NCI-H1436 (cell line): Measurements from ENCODE around the gene CNTN4.
A peak's percentile ranks its signal among the peaks of the same experiment; 100 is the strongest.

ENCODE experiments used
- DNase-seq: peaks from one replicate; lab custom pipeline; 2025; lab: John Stamatoyannopoulos, UW

Gene CNTN4

DNA sequence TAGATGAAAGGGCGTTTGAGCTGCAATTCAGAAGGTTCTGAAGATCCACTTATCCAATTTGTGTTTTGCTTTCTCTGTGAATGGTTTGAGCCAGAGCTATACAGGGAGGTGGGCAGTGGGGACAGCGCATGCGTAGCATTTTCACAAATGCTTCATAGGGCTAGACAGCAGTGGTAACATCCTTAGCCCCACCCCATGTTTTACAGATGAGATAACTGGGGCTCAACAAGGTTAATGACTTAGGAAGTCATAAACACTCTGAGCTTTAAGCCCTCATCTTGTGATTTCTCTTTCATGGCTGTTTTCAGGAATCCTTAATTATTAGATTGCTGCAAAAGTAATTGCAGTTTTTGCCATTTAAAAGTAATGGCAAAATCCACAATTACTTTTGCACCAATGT is 602.8 kb downstream of the CNTN4 start:
- DNase-seq = no peak

DNA sequence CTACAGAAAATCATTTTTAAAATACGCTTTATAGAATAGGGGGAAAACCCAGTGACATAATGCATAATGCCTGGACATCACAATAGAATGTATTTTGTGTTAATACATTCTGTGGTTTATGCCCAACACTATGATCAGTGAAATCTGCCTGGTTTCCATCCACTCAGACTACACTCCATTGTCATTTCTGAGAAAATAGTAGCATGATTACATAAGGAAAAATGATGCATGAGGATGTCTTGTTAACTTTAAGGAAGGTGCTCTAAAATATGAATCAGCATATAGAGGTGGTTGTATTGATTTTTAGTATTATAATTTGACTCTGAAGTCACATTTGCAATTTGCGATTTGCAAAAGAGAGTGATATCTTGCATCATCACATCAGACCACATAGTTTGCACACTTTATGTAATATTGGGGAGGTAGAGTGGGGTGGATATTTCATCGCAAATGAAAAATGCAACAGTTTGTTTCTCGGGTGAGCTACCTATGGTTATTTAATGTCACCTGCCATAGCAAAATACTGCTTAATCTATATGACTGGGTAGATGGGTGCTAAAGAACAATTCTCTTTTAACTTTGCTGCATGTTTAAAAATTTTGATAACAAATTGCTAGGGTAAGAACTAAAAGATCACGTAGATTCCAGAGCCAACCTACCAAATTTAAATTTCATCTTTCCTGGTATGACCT is 607.6 kb downstream of the CNTN4 start:
- no peak for DNase-seq

DNA sequence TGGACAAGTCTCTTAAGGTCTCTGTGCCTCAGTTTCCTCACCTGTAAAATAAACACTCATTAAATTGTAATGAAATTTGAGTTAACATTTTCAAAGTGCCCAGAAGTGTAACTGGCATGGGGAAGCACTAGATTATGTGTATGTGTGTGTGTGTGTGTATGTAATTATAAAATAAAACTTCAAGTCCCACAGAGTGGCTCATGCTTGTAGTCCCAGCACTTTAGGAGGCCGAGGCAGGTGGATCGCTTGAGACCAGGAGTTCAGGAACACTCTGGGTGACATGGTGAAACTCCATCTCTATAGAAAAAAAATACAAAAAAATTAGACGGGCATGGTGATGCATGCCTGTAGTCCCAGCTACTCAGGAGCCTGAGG is 608.2 kb downstream of the CNTN4 start:
- DNase-seq = no peak

DNA sequence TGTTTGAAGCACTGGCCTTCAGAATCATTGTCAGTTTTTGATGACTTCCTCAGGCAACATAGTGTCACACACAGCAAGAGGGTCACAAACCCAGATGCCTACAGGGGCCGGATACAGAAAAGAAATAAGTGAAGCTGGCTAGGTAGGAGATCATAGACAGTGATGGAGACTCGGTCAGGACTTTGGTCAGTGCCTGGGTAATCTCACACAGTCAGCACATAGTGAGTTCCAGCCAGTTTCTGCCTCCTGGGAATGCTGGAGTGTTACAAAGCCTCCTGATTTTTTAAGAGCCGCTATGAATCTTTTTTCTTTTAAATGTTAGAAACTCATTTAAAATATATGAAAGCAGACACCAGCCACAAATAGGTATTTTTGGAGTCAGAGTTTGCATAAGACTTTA is 612.4 kb downstream of the CNTN4 start:
- DNase-seq = no peak

DNA sequence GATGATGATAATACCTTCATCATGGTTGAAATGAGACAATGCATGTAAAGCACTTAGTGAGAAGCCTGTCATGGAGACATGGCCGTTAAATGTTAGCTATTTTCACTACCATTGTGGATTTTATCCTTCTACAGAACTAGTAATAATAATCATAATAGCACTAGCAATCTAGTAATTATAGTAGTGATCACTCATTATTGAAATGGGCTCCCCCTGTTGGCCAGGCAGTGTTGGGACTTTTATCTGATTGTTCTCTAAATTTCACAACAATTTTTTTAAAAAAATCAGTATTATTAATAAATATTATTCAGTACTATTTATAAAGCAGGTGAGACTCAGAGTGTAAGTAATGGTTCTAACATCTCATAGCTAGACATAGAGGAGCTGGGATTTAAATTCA is 615.3 kb downstream of the CNTN4 start:
- no peak for DNase-seq

DNA sequence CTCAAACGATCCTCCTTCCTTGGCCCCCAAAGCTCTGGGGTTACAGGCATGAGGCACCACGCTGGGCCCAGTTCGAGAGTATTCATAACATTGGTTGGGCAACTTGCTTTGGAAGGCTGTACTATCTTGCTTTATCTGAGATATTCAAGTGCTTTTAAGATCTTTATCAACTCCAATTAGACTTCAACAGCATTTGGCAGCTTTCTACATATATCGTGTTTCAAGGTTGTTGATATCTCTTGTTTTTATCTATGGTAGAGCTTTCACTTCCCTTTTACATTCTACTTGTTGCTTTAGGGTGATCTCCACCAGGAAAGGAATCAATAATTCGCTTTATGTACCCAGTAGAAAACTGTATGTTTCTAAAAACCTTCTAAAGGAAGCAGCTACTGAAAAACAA is 616.2 kb downstream of the CNTN4 start:
- no peak for DNase-seq

DNA sequence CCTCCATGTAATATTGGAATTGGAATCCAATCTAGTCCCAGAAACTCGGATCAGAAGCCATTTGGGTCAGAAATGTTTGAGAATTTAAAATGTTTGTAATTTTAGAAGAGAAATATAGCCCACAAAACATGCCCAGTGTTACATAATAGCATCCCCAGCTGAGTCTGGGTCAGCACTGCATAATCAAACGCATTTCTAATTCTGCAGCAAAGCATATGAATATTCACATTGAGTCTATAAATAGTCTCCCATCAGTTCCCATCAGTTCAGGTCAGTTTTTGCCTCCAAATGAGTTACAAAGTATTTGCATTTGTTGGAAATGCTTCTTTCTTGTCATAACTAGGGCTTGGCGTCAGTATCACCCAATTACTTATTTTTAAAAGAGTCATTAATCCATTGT is 628.4 kb downstream of the CNTN4 start:
- DNase-seq = no peak

DNA sequence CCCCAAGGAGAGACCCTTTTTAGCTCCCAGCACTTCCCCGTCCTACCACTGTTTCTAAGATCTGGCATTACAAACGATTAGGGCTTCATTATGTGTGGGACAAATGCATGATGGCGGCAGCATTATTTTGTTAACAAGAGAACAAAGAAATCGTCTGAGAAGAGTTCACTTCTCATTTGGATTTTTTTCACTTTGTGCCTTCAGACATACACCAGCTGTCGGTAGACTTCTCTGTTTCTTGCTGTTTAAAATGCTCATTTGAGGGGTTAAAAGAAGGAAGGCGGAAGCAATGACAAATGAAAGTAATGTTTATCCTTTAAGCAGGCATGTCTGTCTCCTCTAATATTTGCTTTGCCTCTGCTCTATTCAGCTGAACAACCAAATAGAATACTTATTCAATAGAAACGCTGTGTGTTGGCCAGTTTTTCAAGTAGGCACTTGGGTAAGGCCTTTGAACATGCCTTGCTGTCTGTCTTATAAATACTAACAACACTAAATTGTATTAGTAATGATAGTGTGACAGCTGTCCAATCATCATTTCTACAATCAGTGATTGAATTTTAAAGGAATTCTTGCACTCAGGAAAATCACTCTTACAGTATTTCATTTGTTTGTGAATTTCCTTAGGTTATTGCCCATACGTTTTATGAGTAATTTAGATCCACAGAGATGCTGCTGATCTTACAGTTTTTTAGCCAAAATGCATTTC is 629.1 kb downstream of the CNTN4 start:
- DNase-seq = no peak

DNA sequence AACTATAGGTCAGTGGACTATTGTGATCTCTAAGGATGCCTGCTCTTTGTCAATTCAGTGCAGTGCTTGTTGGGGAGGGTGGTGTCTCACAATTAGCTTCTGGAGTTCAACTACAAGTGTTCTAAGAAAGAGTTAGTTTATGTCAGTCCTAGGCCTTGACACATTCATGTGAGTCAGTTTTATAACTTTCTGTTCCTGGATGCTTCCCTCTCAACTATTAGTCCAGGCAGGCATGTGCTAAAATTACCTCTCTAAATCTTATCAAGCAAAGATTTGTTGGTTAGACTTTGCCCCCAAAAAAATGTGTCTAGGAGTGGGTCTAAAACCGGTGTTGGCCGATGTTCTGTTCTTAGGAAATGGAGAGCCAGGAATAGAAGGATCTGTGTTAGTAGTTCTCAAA is 633.2 kb downstream of the CNTN4 start:
- no peak for DNase-seq

DNA sequence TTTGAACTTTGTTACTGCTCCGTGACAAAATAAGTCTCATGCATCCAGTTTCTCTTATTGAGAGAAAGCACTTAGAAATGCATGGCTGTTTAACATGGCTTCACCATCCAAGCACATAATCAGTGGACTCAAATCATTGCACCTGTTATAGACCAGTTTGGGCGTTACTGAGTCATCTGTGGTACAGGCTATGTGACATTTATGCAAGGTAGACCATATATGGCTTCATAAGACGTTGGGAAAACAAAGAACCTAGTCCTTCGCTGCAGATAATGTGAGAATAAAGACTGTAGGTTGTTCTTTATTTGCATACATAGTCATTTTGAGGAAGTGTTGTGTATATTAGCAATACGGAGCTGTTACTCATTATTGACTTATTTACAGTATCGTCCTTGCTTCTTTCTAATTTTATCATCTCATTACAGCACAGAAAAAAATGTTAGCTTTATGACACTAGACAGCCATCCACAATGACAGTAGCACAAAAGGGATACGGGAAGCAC is 636.8 kb downstream of the CNTN4 start:
- no peak for DNase-seq

DNA sequence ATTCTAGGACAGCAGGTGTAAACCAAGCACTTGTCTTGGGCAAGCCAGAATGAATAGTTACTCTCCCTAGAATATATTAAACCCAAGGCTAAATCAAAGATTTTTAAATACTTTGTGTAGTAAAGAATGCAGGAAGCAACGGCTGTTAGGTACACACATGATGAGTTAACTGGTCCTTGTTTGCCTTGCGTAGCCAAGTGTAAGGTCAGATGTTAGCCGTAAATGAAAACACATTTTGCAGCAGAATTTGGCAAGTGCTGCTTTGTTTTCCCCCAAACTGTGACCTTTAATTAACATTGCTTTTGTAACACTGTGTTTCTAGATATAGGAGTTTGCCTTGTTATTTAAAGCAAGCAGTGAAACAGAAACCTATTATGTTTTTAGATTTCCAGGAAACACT is 642.9 kb downstream of the CNTN4 start:
- DNase-seq = no peak

DNA sequence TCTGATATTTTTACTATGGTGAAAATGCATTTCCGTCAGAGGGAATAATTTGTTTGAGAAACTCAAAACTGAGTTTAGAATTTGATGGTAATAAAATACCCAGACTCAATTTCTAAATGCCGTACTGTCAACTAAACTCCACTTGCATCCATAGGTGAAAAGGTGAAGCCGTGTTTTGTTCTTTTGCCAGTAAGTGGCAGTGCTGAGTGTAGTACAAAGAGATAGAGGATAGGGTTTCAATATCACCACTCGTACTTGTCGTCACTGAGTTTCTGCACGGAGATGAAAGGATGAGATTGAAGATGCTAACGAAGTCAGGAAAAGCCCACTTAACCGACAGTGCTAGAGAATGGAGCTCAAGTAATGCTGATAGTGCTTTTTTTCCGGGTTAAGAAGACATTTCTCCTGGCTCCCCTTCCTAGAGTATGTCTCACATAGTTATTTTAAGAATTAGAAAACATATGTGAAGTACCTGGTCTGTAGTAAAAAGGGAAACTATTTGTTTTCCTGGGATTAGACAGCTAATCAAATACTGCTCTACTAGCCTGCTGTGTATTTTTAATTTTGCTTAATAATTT is 666.4 kb downstream of the CNTN4 start:
- DNase-seq = peak; percentile 12

DNA sequence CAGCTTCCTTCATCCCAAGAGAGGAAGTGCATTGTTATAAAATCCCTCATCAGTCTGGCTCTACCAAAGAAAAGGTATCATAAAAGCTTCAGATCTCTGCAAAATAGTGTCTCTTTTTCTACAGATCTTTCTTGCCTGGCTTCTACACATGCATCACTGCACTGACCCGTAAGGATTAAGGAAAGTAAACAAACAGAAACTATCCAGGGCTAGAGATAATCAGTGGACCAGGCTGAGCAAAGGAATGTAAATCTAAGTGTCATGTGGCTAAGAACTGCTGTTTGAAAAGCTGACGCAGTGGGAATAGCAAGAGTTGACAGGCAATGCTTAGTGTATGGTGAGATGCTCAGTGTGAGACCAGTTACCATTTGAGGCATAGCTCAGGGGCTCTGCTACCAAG is 671.8 kb downstream of the CNTN4 start:
- no peak for DNase-seq

DNA sequence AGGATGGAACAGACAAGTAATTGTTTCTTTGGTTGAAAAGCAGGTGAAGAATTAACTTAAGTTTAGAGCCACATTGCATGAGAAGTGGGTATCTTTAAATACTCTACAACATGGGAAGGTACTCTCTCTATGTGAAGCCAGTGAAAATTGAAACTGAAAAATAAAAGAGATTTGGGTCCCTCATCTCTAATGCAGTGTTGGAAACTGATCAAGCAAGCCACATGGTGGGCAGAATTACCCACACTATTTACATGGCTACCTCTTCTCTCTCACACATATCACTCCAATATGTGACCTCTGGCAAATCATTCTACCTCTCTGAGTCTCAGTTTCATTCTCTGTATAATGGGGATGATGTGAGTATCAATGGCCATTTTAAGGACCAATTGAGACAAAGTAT is 672.5 kb downstream of the CNTN4 start:
- DNase-seq = no peak

DNA sequence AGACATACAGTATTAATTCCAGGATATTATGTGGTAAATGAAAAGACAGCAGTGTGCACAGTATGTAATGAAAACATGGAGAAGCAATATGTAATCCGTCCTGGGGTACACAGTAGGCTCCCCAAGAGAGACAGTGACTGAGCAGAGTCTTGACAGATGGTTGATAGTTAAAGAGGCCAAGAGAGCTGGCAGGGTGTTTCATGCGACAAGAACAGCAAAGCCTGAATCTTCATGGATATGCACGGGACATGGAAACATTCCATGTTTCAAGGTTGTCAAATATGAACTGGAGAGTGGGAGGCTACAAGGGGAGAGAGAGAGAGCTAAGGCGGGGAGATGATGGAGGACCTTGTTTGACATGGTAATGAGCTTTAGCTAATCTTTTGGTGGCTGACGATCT is 673.1 kb downstream of the CNTN4 start:
- DNase-seq = no peak

DNA sequence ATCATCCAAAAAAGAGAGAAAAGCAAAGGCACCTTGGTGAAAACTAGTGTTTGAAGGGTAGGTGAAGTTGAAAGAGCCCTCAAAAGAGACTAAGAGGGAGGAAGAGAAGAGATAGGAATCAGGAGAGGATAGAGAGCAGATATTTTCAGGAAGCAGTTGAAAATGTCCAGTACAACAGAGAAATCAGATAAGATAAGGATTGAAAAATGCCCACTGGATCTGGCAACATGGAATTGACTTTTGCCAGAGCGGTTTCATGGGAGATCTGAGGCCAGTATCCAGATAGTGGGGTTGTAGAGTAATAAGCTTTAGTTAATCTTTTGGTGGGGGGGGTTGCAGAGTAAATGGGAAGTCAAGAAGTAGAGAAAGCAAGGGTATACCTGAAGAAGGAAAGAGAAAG is 674.1 kb downstream of the CNTN4 start:
- DNase-seq = no peak

DNA sequence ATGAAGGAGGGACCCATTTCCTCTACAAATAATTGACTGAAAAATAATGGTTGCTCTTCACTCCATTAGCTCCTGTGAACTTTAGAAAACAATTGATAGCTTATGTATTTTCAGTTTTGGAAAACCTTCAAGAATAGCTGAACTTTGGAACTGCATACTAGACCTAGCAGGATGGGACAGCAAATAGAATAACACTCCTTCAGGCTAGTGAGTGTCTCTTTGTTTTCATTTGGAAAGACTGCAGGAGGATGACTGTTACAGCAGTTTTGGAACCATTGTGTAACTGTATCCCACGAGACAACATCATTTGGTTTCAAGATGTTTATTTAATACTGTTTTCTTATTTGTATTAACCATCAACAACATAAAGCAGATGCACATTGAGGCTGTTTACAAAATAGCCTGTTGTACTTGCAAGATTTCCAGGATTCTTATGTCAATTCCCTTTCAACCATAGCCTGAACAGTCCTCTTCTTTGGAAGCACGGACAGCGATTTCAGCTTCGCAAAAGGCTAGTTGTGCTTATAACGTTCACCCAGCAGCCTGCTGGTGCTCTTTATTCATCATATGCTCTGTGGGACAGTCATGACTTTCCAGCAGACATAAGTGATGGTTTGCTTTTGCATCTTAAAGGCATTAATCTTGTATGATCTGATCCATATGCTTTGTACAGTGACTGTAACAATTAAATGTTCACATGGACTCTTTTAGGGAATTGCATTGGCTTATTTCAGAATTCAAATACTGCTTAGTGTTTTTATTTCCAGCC is 676.0 kb downstream of the CNTN4 start:
- no peak for DNase-seq

DNA sequence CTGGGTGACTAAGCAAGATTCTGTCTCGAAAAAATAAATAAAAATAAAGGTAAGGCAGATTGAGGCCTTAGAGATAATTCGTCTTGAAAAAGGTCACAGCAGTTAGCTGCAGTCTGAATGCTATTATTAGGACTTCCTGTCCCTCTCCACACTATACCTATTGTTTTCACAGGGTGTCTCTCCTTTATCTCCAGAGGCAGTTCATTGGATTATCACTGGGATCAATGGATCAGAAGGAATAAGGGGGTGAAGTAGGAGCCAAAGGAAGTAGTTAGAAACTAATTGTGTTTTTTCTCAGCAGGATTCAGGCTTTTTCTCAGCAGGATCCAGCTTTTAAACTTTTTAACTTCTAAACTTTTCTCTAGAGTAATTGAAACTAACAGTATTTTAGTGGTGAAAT is 684.6 kb downstream of the CNTN4 start:
- no peak for DNase-seq

DNA sequence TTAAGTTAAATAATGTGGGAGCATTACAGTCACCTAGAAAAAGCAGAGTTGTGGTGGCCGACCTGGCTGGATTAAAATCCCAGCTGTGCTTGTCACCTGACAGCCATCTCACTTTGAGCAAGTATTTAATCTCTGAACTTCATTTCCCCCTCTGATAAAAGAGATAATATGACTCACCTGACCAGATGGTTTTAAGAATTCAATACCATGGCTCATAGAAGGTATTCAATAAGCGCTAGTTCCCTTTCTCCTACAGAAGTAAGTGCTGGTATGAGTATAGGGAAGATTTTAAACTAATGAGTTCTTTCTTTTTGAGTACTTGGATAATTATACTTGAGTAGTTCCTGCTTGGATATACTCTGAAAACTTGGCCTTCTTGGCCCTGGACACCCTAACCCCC is 686.0 kb downstream of the CNTN4 start:
- no peak for DNase-seq

DNA sequence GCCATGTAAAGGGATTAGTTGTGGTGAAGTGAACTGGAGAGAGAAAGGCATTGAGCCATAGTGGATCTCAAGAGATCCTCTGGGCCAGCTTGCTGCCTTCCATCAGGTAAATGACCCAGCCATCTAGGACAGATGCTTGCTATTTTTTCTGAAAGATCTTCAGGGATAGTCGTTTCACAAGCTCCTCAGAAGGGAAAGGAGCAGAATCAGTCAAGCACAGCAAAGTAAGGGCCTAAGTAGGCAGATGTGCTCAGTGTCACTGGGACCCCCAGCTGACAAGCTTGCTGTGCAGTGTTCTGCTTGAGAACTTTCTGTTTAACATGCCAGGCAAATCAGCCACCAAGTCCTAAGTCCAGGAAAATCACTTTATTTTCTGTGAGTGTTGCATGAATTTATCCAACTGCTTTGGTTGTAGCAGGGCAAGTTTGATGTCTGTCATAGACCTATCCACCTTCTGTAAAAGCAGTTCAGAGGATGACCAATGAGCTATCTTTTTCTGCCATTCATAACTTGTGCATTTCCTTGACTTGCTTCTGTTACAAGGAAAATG is 691.7 kb downstream of the CNTN4 start:
- no peak for DNase-seq

DNA sequence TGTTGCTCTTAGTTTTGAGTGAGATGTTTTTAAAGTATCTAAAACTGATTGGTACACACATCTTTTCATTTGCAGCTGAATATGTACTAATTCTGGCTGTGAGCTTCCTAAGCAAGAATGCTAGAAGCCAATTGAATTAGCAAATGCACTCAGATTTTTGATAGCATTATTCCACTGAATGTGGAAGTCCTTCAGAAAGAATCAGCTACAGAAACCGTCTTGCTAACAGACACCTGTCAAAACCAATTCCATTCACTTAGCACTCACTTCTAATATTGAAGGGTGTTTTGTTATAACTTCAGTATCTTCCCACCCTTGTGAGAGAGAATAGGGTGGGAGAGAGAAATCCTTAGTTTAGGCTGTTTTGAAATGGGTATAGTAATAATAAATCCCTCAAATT is 693.8 kb downstream of the CNTN4 start:
- no peak for DNase-seq

DNA sequence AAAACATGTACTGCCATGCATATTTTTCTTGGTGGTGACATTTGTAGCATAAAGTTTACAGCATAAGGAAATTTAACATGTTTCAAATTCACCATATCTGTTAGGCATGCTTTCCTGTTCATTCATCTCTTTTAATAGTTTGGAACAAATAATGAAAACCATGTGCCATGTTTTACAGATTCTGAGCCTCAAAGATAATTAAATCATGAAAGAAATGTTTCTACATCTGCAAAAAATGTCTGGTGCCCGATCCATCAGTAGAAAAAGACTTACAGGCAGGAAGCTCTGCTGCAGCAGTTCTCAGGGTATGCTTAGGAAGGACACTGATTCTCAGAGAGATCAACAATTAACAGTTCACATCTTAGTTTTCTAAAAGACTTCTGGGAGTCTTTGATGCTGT is 695.3 kb downstream of the CNTN4 start:
- DNase-seq = no peak

DNA sequence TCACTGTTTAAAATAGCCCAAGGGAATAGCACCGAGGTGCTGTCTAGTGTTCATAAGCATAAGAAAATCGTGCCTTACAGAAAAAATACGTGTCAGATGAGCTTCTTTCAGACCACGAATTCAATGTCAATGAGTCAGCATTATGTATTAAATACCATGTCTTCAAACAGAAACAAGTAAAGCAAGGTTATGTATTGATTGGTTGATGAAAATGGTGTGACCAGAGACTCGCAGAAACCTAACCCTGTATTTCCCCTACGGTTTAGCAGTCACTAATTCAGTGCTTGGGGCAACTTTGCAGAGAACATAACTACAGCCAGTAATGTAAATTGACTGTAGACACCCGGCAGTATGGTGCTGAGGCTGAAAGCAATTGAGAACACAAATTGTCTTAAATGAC is 703.8 kb downstream of the CNTN4 start:
- no peak for DNase-seq
